ENCODE results near the gene ETS1.

GRCh38 chr11:128592454-128592853, 5.1 kb upstream of the ETS1 start:
- no peak for TF ChIP-seq CTCF (IDR thresholded peaks at IDR 0.05)
- no peak for TF ChIP-seq EZH2 (IDR thresholded peaks at IDR 0.05)
